Thyroid gland (tissue), 4 donors: ENCODE measurements around the gene SEZ6L.

Experiments used
- POLR2A ChIP-seq, 2 donors: fragments of 450-650 bp; IDR thresholded peaks; one replicate each; pipeline ENCODE4 v1.6.1; 2017; ENCODE audit warnings: antibody characterized with exemption in 2 of 2, mild to moderate bottlenecking in 2 of 2, moderate library complexity in 1 of 2
- TF ChIP-seq, protein P1 (sequence below), 6 experiments: fragments of 200-600 bp in 3 of 6; fragments of 450-650 bp in 3 of 6; sonication (generic) in 3 of 6; IDR thresholded peaks; one replicate each; pipeline ENCODE4 v1.5.1; 2016 to 2019; ENCODE audit warnings: antibody characterized with exemption in 6 of 6, mild to moderate bottlenecking in 2 of 6, inconsistent platforms in 1 of 6, moderate library complexity in 1 of 6

DNA sequence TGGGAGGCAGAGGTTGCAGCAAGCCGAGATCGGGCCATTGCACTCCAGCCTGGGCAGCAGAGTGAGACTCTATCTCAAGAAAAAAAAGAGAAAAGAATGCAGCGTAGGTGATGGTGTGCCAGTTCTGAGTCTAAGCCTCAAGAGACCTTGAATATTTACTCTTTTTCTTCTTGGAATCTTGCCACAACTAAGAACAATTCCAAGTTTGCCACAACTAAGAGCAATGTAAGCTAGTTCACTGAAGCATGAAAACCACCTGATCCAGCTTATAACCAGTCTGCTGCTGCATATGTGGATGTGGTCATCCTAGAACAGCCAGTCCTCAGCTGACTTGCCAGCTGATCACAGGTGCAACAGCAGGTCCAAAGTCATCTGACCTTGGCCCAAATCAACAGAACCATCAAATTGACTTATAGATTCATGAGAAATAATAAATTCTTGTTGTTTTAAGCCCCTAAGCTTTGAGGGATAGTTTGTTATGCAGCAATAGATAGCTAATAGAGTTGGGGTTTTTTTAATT, 25.4 kb upstream of the SEZ6L start:
- TF ChIP-seq, protein P1, sequence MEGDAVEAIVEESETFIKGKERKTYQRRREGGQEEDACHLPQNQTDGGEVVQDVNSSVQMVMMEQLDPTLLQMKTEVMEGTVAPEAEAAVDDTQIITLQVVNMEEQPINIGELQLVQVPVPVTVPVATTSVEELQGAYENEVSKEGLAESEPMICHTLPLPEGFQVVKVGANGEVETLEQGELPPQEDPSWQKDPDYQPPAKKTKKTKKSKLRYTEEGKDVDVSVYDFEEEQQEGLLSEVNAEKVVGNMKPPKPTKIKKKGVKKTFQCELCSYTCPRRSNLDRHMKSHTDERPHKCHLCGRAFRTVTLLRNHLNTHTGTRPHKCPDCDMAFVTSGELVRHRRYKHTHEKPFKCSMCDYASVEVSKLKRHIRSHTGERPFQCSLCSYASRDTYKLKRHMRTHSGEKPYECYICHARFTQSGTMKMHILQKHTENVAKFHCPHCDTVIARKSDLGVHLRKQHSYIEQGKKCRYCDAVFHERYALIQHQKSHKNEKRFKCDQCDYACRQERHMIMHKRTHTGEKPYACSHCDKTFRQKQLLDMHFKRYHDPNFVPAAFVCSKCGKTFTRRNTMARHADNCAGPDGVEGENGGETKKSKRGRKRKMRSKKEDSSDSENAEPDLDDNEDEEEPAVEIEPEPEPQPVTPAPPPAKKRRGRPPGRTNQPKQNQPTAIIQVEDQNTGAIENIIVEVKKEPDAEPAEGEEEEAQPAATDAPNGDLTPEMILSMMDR (IDR thresholded peaks at IDR 0.05), result no peak
- no peak for TF ChIP-seq POLR2A (IDR thresholded peaks at IDR 0.05)
